NCI-H510A treated with DMSO at 0.1 percent for 48 hours (cell line): ENCODE results near the gene RPUSD3.
"Not testable (repeated sequence)": the region's sequence is repeated elsewhere in the genome, so short reads cannot be mapped to it uniquely, and the experiment has no call there.

Experiments
- DNase-seq: peaks from one replicate; lab custom pipeline; 2025; lab: John Stamatoyannopoulos, UW

RPUSD3 gene

GRCh38 chr3:9865125-9865637, 21.4 kb upstream of the RPUSD3 start:
- DNase-seq, result not testable (repeated sequence)

- DNase-seq, result peak; percentile 47
Measured at GRCh38 chr3:9864200-9864927, 20.6 kb upstream of the RPUSD3 start.

- DNase-seq, result no peak
Measured at GRCh38 chr3:9863058-9863772, 19.4 kb upstream of the RPUSD3 start.

- DNase-seq, result no peak
Measured at GRCh38 chr3:9862391-9863057, 18.7 kb upstream of the RPUSD3 start.

GRCh38 chr3:9861626-9862130, 17.9 kb upstream of the RPUSD3 start:
- no peak for DNase-seq

GRCh38 chr3:9861201-9861600, 17.4 kb upstream of the RPUSD3 start:
- no peak for DNase-seq

GRCh38 chr3:9859530-9860025, 15.8 kb upstream of the RPUSD3 start:
- no peak for DNase-seq

GRCh38 chr3:9855594-9855993, 11.8 kb upstream of the RPUSD3 start:
- no peak for DNase-seq

- DNase-seq, result not testable (repeated sequence)
Measured at GRCh38 chr3:9854291-9854940, 10.6 kb upstream of the RPUSD3 start.

- no peak for DNase-seq
Measured at GRCh38 chr3:9852528-9852927, 8.7 kb upstream of the RPUSD3 start.

- not testable (repeated sequence) for DNase-seq
Measured at GRCh38 chr3:9851926-9852325, 8.1 kb upstream of the RPUSD3 start.

- DNase-seq, result not testable (repeated sequence)
Measured at GRCh38 chr3:9851383-9851782, 7.6 kb upstream of the RPUSD3 start.

GRCh38 chr3:9848860-9849259, 5.1 kb upstream of the RPUSD3 start:
- DNase-seq, result not testable (repeated sequence)

GRCh38 chr3:9847870-9848269, 4.1 kb upstream of the RPUSD3 start:
- DNase-seq, result not testable (repeated sequence)

GRCh38 chr3:9846931-9847488, 3.2 kb upstream of the RPUSD3 start:
- DNase-seq, result no peak

GRCh38 chr3:9846231-9846630, 2.4 kb upstream of the RPUSD3 start:
- DNase-seq, result no peak

- DNase-seq, result no peak
Measured at GRCh38 chr3:9841015-9841414, 2.8 kb downstream of the RPUSD3 start.

- DNase-seq, result no peak
Measured at GRCh38 chr3:9838856-9839255, 5.0 kb downstream of the RPUSD3 start.

- DNase-seq, result no peak
Measured at GRCh38 chr3:9837701-9838582, 5.9 kb downstream of the RPUSD3 start.
